NCI-H128 (cell line): Measurements from ENCODE around the gene MYL6B.
"Not testable (repeated sequence)": the region's sequence is repeated elsewhere in the genome, so short reads cannot be mapped to it uniquely, and the experiment has no call there.

ENCODE experiments used
- DNase-seq: peaks from one replicate; lab custom pipeline; 2025; ENCODE audit not compliant: unreplicated experiment; lab: John Stamatoyannopoulos, UW

The MYL6B gene

DNA sequence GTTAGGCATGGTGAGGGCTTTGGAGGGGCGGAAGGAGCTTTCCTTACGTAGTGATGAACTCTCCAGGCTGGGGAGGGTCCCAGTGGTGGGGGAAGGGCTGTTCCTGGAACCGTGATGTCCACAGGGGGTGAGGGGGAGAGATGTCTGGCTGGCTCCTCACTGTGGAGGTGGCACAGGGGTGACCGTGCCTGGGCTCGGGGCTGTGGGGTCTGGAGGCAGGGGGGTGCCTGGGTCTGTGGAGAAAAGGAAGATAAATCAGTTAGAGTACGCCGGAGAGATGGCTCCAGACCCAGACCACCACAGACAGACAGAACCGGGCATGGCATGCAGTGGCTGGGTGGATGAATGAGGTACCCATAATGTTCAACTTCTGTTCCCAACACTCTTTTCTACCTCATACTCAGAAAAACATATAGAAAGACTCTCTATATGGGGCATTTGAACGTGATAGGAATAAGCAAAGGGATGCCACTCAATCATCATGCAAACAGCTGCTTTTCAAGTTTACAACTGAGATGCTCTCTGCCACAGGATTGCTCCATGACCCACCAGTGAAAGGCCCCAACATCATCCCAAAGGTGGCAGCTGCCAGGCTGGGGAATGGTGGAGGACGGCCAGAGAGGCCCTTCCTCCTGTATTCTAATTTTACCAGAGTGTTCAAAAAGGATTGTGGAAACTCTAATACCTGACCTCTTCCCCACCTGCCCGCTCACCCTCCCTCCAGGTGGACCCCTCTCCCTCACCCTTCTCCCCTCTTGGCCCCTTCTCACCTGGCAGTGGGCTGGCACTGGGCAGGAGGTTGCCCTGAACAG lies 11.4 kb downstream of the MYL6B start:
- no peak for DNase-seq

- DNase-seq = no peak
These were observed 11.9 kb downstream of the MYL6B start for GRCh38 chr12:56164345-56164729.

GRCh38 chr12:56165369-56165768 lies 13.0 kb downstream of the MYL6B start:
- DNase-seq = no peak

- no peak for DNase-seq
These were observed 16.9 kb downstream of the MYL6B start for GRCh38 chr12:56169229-56169759.

GRCh38 chr12:56172839-56173238 lies 20.5 kb downstream of the MYL6B start:
- DNase-seq = no peak

DNA sequence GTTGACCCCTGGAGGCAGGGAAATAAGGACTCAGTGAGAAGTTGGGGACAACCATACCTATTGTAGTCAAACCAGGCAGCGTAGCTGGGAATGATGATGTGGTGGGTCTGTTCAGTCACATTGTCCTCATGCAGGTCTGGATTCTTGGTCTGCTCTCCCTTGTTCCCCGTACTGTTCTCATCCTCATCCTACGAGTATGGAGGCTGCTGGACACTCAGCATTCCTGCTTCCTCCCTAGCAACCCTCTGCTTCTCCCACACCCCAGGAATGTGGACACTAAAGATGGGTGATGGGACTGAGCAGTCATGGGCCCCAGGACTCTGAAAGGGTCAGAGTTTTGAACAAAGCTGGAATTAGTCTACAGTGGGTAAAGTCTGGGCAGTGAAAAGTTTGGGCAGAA lies 26.0 kb downstream of the MYL6B start:
- no peak for DNase-seq

GRCh38 chr12:56186957-56187356 lies 34.6 kb downstream of the MYL6B start:
- no peak for DNase-seq

GRCh38 chr12:56188131-56188777 lies 35.9 kb downstream of the MYL6B start:
- DNase-seq = no peak

GRCh38 chr12:56188778-56189098 lies 36.4 kb downstream of the MYL6B start:
- no peak for DNase-seq

GRCh38 chr12:56189099-56189917 lies 36.9 kb downstream of the MYL6B start, which contains the start of gene SMARCC2:
SMARCC2 (minus strand) TSS chr12:56189483; CDS start chr12:56189461, 22 bp downstream.
- peak; percentile 67 for DNase-seq

DNA sequence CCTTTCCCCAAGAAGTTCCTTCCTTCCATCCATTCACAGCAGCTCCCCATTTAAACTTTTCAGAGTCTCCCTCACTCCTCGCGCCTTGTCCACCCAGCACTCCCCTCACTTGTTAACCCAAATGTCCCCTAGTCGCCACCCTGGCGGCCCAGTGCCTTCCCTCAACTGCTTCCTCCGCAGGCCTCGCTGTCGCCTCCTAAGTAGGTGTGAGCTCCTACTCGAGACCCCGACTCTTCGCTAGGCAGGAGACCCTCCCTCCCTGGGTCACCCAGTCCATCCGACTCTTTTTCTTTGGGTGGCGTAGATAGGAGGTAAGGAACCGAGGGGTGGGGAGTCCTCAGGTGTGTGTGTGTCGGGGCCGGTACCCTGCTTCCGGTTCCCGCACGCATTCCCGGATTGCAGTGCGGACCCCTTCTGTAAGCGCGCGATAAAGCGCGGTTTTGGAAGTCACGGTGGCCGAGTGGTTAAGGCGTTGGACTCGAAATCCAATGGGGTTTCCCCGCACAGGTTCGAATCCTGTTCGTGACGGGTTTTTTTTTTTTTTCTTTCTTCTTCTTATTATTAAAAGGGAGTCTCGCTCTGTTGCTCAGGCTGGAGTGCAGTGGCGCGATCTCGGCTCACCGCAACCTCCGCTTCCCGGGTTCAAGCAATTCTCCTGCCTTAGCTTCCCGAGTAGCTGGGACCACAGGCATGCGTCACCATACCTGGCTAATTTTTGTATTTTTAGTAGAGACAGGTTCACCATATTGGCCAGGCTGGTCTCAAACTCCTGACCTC lies 37.7 kb downstream of the MYL6B start:
- peak; percentile 76 for DNase-seq

DNA sequence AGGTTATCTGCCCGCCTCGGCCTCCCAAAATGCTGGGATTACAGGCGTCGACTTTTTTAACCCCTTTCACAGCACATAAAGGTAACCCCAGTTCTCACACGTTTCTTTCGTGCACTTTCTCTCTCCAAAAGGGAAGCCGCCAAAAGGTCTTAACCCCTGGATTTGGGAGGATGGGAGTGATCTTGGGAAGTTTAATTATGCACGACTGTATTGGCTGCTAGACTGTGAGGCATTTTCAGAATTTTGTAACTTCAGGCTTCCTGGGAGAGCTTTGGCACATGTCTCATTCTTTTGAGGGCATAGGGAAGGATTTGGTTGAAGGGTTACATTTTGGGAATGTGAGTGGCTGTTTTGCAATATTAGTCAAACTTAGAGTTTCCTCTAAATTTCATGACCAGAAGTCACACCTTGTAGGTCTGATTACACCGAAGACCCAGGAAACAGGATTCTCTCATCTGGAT lies 38.3 kb downstream of the MYL6B start:
- DNase-seq = no peak

DNA sequence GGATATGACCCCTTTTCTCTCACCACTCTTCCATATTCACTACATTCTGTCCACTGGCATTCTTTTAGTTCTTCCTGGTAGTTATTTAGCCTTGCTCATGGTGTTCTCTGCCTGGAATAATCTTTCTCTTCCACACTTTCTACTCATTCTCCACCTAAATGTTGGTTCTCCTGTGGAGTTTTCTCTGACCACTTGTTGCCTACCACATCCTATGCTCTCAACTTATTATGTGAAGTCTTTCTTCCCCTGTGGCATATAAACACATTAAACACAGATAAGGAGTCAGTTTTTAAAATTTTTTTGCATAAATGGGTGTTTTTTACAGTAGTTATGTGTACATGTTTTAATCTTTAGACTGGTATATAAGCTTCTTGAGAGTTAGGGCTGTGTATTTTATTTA lies 40.2 kb downstream of the MYL6B start:
- DNase-seq = no peak

- peak; percentile 75 for DNase-seq
These were observed 40.7 kb downstream of the MYL6B start for GRCh38 chr12:56193025-56193578.

DNA sequence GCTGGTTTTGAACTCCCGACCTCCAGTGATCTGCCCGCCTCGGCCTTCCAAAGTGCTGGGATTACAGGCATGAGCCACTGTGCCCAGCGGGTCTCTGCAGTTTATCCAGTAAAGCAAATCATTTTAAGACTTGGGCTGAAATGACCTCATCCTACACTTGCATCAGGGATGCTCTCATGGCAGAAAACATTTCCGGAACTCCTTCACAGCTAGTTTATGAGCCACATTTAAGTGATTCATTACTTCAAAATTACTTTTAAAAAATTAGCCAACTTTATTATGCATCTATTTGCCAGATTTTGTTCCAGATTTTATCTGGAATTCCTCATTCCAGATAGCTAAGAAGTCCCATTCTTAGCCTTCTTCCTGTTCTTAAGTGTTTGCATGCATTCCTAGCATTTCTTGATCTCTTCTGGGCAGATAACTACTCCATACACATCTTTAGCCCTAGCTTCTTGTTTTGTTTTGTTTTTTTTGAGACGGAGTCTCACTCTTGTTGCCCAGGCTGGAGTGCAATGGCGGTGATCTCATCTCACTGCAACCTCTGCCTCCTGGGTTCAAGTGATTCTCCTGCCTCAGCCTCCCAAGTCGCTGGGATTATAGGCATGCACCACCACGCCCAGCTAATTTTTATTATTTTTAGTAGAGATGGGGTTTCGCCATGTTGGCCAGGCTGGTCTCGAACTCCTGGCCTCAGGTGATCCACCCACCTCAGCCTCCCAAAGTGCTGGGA lies 44.6 kb downstream of the MYL6B start:
- DNase-seq = not testable (repeated sequence)

GRCh38 chr12:56197921-56198635 lies 45.7 kb downstream of the MYL6B start:
- no peak for DNase-seq

DNA sequence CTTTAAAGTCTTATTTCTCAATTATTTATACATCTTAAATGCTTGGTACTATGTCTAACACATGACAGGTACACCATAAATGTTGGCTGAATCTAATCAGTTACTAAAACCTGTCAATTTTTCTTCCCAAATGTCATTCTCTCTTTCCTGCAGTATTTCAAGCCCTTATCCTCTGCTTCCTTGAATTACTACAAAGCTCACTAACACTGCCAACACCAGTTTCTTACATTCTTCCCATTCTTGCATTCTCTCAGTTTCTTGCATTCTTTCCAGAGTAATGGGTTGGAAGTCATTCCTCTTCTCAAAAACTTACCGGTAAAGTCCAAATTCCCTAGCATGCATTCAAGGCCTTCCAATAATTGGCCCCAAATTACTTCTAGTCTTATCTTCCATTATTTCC lies 46.4 kb downstream of the MYL6B start:
- no peak for DNase-seq

DNA sequence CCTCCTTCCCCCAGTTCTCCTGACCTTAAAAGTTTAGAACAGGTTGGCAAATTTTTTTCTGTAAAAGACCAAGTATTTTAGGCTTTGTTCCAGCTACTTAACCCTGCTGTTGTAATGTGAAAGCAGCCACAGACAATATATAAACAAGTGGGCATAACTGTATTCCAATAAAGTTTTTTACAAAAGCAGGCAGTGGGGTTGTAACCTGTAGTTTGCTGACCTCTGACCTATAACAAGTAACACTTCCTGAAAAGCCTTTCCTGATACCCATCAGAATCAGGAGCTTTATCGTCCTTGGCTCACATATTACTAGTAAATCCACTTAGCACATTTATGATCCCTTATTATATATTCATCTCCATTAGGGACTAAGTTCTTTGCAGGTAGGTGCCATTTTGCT lies 50.0 kb downstream of the MYL6B start:
- no peak for DNase-seq

DNA sequence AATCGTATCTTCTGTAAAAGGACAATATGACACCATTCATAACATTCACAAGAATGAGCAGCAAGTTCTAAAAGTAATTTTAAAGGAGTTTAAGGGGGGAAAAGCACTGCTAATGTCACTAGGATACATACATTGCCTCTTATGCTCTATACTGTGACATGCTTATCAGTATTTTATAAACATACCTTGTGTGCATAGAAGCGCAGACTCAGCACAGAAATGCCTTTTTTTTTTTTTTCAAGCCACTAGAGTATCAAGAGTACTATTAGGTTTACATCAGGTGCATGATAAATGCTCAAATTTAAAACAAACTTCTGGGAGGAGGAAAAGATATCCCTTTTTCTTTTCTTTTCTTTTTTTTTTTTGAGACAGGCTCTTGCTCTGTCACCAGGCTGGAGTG lies 50.5 kb downstream of the MYL6B start:
- no peak for DNase-seq
